ENCODE measurements around the gene LTC4S.

GRCh38 chr5:179779826-179780225, 14.0 kb upstream of the LTC4S start:
- TF ChIP-seq CTCF (IDR thresholded peaks at IDR 0.05; ENCODE audit: poor library complexity): no peak
- no peak for TF ChIP-seq EZH2phosphoT487 (IDR thresholded peaks at IDR 0.05; ENCODE audit: low read depth, severe bottlenecking, unreplicated experiment)

Measured in hepatocyte (in vitro differentiated cells).